Neural cell (in vitro differentiated cells): Measurements from ENCODE around the gene GABRA1. TPM values are rescaled to one million over a fixed set of nuclear protein-coding genes. Genes with fewer than 3 reads are reported as not detected.

ENCODE experiments used
- H2AFZ ChIP-seq: fragments of 200-600, 300-800 bp; sonication (generic), shearing (Covaris generic); 2 replicates; pipeline ENCODE4 v1.6.0; 2014; ENCODE audit warnings: low read depth, mild to moderate bottlenecking, antibody characterized with exemption, low read length, moderate library complexity
- H3F3A ChIP-seq: fragments of 200-600 bp; shearing (Covaris generic); 2 replicates; pipeline ENCODE4 v1.6.1; 2016; ENCODE audit warnings: mild to moderate bottlenecking, moderate library complexity, mixed read lengths, antibody characterized with exemption, low read length; ENCODE audit not compliant: insufficient read depth, poor library complexity, severe bottlenecking
- H3K27ac ChIP-seq: fragments of 200-600, 300-800 bp; sonication (generic), shearing (Covaris generic); 2 replicates; pipeline ENCODE4 v1.5.1; 2014; ENCODE audit warnings: mild to moderate bottlenecking, low read length, moderate library complexity
- H3K27me3 ChIP-seq: fragments of 300-800, 200-600 bp; sonication (generic), shearing (Covaris generic); 2 replicates; pipeline ENCODE4 v1.6.0; 2014; ENCODE audit warnings: mild to moderate bottlenecking, low read depth, low read length, moderate library complexity; ENCODE audit not compliant: insufficient read depth
- H3K36me3 ChIP-seq: fragments of 300-800, 200-600 bp; sonication (generic), shearing (Covaris generic); 2 replicates; pipeline ENCODE4 v1.5.1; 2014; ENCODE audit warnings: mild to moderate bottlenecking, antibody characterized with exemption, low read length, moderate library complexity; ENCODE audit not compliant: insufficient read depth
- H3K4me2 ChIP-seq: fragments of 300-800, 200-600 bp; sonication (generic), shearing (Covaris generic); 2 replicates; pipeline ENCODE4 v1.6.0; 2014; ENCODE audit warnings: mild to moderate bottlenecking, low read length
- H3K4me3 ChIP-seq: fragments of 300-800, 200-600 bp; sonication (generic), shearing (Covaris generic); 2 replicates; pipeline ENCODE4 v1.5.1; 2014; ENCODE audit warnings: mild to moderate bottlenecking, low read length, moderate library complexity
- H3K79me2 ChIP-seq: fragments of 200-600 bp; shearing (Covaris generic); replicated peaks from 2 replicates; pipeline ENCODE4 v1.6.0; 2014; ENCODE audit warnings: mild to moderate bottlenecking, low read length, moderate library complexity; ENCODE audit not compliant: insufficient read depth
- H3K9ac ChIP-seq: fragments of 300-800, 200-600 bp; sonication (generic), shearing (Covaris generic); 2 replicates; pipeline ENCODE4 v1.6.1; 2016; ENCODE audit warnings: mild to moderate bottlenecking, low read length, mixed read lengths
- H3K9me2 ChIP-seq: fragments of 200-600 bp; shearing (Covaris generic); 2 replicates; pipeline ENCODE4 v1.6.1; 2016; ENCODE audit warnings: mild to moderate bottlenecking, low read length, mixed read lengths; ENCODE audit not compliant: insufficient read depth
- H3K9me3 ChIP-seq: fragments of 200-600, 300-800 bp; sonication (generic), shearing (Covaris generic); 2 replicates; pipeline ENCODE4 v1.6.1; 2016; ENCODE audit warnings: mild to moderate bottlenecking, mixed run types, low read length, moderate library complexity, mixed read lengths
- H4K20me1 ChIP-seq: fragments of 200-600 bp; shearing (Covaris generic); 2 replicates; pipeline ENCODE4 v1.6.1; 2016; ENCODE audit warnings: mild to moderate bottlenecking, mixed run types; ENCODE audit not compliant: insufficient read depth
- EP300 ChIP-seq: fragments of 450-650 bp; conservative IDR thresholded peaks from 2 replicates; pipeline ENCODE4 v1.6.1; 2014; ENCODE audit warnings: antibody characterized with exemption, mild to moderate bottlenecking, moderate library complexity; ENCODE audit not compliant: poor library complexity, severe bottlenecking
- EZH2 ChIP-seq: fragments of 200-600, 300-800 bp; shearing (Covaris generic), sonication (generic); IDR thresholded peaks from 2 replicates; pipeline ENCODE4 v1.6.1; 2014; ENCODE audit warnings: antibody characterized with exemption, low read length, borderline replicate concordance, mild to moderate bottlenecking; ENCODE audit not compliant: insufficient read depth, poor library complexity, severe bottlenecking
- MXI1 ChIP-seq: fragments of 450-650 bp; conservative IDR thresholded peaks from 2 replicates; pipeline ENCODE4 v1.6.1; 2014; ENCODE audit warnings: antibody characterized with exemption, mild to moderate bottlenecking; ENCODE audit not compliant: poor library complexity, severe bottlenecking
- POLR2AphosphoS5 ChIP-seq: IDR thresholded peaks from 2 replicates; pipeline ENCODE4 v1.6.1; 2012
- RAD21 ChIP-seq: fragments of 450-650 bp; conservative IDR thresholded peaks from 2 replicates; pipeline ENCODE4 v1.6.1; 2014; ENCODE audit warnings: antibody characterized with exemption, mild to moderate bottlenecking, moderate library complexity
- SMC3 ChIP-seq: fragments of 450-650 bp; conservative IDR thresholded peaks from 2 replicates; pipeline ENCODE4 v1.6.1; 2014; ENCODE audit warnings: antibody characterized with exemption, mild to moderate bottlenecking, moderate library complexity; ENCODE audit not compliant: poor library complexity
- TAF1 ChIP-seq: IDR thresholded peaks from 2 replicates; pipeline ENCODE4 v1.6.1; 2012; ENCODE audit warnings: low read depth
- polyA plus RNA-seq: library from polyadenylated mRNA; depleted of rRNA; stranded (reverse); fragments of >200 nt; gene quantifications from 2 replicates; pipeline ENCODE4 v1.2.3, GENCODE V29; 2014
- TF ChIP-seq, protein P1 (sequence below): IDR thresholded peaks from 2 replicates; pipeline ENCODE4 v1.6.1; 2012; ENCODE audit warnings: borderline replicate concordance
- TF ChIP-seq, protein P2 (sequence below): fragments of 450-650 bp; IDR thresholded peaks from 2 replicates; pipeline ENCODE4 v1.5.1; 2014; ENCODE audit warnings: antibody characterized with exemption, mild to moderate bottlenecking, moderate library complexity; ENCODE audit not compliant: poor library complexity, severe bottlenecking

The GABRA1 gene
- polyA plus RNA-seq, 1 donor from 2014 or later = 50.6 TPM

- Histone ChIP-seq H3K27ac (peak overlapping the region; percentile 47), H3K4me2 (peak overlapping the region; percentile 88), H2AFZ (peak overlapping the region; percentile 40), H3F3A (no peaks in the 10 kb centered on the region), H4K20me1 (no peaks in the 10 kb centered on the region), H3K4me3 (peak overlapping the region; percentile 75), H3K79me2 (peaks cover 10% of the 10 kb centered on the region), H3K9me3 (no peaks in the 10 kb centered on the region), H3K9ac (peak overlapping the region; percentile 74), H3K36me3 (no peaks in the 10 kb centered on the region), H3K27me3 (peaks cover 26% of the 10 kb centered on the region), H3K9me2 (no peaks in the 10 kb centered on the region)
- TF ChIP-seq RAD21 (peak; percentile 41), POLR2AphosphoS5 (peak; percentile 46), SMC3 (no peak), MXI1 (peak; percentile 78)
Measured at GRCh38 chr5:161847447-161847846, 473 bp upstream of the GABRA1 start.

DNA sequence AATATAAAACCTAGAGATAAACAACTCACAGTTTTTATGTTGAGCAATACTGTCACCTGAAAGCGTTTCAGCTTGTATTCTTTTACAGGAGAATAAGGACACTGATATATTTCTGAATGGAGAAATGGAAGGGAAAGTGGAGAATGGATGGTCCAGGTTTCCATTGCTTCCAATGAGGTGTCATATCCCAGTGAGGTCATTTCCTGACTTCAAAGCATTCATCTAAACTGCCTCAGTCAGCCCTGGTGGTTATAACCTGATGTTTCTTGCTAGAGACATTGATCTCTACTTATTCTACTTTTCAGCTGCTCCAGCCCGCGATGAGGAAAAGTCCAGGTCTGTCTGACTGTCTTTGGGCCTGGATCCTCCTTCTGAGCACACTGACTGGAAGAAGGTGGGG, 2.6 kb downstream of the GABRA1 start:
- H3K9ac ChIP-seq = no peak overlapping the region
- H3K79me2 ChIP-seq = peaks cover 13% of the 10 kb centered on the region
- peaks cover 26% of the 10 kb centered on the region for H3K27me3 ChIP-seq
- peak overlapping the region; percentile 75 for H3K4me3 ChIP-seq
- H3K27ac ChIP-seq = no peak overlapping the region
- peaks cover 11% of the 10 kb centered on the region for H3K36me3 ChIP-seq
- H3K4me2 ChIP-seq = peak overlapping the region; percentile 91
- H2AFZ ChIP-seq = no peak overlapping the region
- H3K9me2 ChIP-seq = no peaks in the 10 kb centered on the region
- H3F3A ChIP-seq = no peaks in the 10 kb centered on the region
- no peaks in the 10 kb centered on the region for H4K20me1 ChIP-seq
- H3K9me3 ChIP-seq = no peaks in the 10 kb centered on the region
- TF ChIP-seq EZH2 (no peak), TAF1 (no peak), EP300 (no peak), POLR2AphosphoS5 (no peak), RAD21 (no peak), SMC3 (no peak)
- TF ChIP-seq, protein P1, sequence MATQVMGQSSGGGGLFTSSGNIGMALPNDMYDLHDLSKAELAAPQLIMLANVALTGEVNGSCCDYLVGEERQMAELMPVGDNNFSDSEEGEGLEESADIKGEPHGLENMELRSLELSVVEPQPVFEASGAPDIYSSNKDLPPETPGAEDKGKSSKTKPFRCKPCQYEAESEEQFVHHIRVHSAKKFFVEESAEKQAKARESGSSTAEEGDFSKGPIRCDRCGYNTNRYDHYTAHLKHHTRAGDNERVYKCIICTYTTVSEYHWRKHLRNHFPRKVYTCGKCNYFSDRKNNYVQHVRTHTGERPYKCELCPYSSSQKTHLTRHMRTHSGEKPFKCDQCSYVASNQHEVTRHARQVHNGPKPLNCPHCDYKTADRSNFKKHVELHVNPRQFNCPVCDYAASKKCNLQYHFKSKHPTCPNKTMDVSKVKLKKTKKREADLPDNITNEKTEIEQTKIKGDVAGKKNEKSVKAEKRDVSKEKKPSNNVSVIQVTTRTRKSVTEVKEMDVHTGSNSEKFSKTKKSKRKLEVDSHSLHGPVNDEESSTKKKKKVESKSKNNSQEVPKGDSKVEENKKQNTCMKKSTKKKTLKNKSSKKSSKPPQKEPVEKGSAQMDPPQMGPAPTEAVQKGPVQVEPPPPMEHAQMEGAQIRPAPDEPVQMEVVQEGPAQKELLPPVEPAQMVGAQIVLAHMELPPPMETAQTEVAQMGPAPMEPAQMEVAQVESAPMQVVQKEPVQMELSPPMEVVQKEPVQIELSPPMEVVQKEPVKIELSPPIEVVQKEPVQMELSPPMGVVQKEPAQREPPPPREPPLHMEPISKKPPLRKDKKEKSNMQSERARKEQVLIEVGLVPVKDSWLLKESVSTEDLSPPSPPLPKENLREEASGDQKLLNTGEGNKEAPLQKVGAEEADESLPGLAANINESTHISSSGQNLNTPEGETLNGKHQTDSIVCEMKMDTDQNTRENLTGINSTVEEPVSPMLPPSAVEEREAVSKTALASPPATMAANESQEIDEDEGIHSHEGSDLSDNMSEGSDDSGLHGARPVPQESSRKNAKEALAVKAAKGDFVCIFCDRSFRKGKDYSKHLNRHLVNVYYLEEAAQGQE = no peak

DNA sequence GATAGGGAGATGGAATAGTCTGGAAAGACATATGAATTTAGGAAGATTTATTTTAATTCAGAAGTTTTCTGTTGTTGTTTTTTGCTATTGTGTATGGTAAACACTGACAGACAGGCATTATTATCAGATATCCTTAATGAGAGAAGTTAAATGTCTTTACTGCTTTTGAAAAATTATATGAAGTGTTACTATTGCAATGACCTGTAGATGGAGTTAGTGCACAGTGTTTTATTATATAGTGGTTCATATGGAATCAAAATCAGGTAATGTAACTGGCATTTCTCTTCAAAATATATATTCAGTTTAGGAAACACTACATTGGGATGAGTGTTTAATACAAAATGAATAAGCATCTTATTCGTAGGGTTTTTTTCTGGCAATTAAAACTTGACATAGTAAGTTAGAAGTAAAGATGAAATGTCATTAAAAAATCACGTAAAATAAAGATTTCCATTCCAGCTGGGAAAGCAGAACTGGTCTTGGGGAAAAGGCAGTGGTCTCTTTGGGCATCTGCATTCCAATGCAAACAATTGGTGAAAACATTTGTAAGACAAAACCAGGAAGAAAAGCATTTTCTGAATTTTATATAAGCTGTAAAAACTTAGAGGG, 3.9 kb downstream of the GABRA1 start:
- Histone ChIP-seq H3K9me3 (no peaks in the 10 kb centered on the region), H4K20me1 (no peaks in the 10 kb centered on the region), H3K9me2 (no peaks in the 10 kb centered on the region), H3K4me2 (peak overlapping the region; percentile 91), H3K4me3 (peak overlapping the region; percentile 75), H3K9ac (no peak overlapping the region), H3F3A (no peaks in the 10 kb centered on the region), H3K79me2 (peaks cover 13% of the 10 kb centered on the region), H3K27ac (no peak overlapping the region), H2AFZ (no peak overlapping the region), H3K36me3 (peaks cover 14% of the 10 kb centered on the region), H3K27me3 (peaks cover 13% of the 10 kb centered on the region)
- TF ChIP-seq MXI1 (no peak), EZH2 (no peak), TAF1 (no peak), RAD21 (peak; percentile 86), POLR2AphosphoS5 (no peak), SMC3 (peak; percentile 85), EP300 (no peak)
- TF ChIP-seq, protein P2, sequence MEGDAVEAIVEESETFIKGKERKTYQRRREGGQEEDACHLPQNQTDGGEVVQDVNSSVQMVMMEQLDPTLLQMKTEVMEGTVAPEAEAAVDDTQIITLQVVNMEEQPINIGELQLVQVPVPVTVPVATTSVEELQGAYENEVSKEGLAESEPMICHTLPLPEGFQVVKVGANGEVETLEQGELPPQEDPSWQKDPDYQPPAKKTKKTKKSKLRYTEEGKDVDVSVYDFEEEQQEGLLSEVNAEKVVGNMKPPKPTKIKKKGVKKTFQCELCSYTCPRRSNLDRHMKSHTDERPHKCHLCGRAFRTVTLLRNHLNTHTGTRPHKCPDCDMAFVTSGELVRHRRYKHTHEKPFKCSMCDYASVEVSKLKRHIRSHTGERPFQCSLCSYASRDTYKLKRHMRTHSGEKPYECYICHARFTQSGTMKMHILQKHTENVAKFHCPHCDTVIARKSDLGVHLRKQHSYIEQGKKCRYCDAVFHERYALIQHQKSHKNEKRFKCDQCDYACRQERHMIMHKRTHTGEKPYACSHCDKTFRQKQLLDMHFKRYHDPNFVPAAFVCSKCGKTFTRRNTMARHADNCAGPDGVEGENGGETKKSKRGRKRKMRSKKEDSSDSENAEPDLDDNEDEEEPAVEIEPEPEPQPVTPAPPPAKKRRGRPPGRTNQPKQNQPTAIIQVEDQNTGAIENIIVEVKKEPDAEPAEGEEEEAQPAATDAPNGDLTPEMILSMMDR = peak; percentile 81
